Esophagus mucosa (tissue), 1 donor: ENCODE results near the gene OR6M1. TPM values are rescaled to one million over a fixed set of nuclear protein-coding genes. Genes with fewer than 3 reads are reported as not detected.

Source experiments
- ATAC-seq: fragments of 200-7000 bp; cut with Tn5 transposase; one replicate; pipeline ENCODE4 v1.9.1; 2020
- total RNA-seq: library from RNA; stranded (reverse); gene quantifications from one replicate; pipeline ENCODE4 v1.2.4, GENCODE V29; 2023
- donor health status: DM: yes; HTN: yes; CAD: no.

The OR6M1 gene
- total RNA-seq, 1 donor from 2014 or later, result not detected

DNA sequence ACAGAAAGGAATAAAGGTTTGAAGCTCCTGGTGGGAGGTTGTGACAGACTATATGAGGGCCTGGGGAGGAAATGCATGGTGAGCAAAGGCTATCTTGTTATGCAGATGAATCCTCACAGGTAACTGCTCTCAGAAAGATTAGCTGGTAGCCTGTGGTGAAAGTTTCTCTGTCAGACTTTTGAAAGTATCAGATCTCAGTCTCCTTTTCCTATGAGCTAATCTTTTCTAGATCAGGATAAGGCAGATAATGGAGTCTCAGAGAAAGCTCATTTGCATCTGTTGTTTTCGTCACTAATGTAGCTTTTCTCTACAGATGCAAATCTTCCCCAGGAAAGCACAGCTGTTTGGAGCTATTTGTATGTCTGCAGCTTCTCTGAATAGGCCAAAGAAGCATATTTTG lies 30.9 kb downstream of the OR6M1 start:
- ATAC-seq, result no peak

- ATAC-seq, result no peak
Measured at GRCh38 chr11:123773959-123774358, 32.2 kb downstream of the OR6M1 start.

DNA sequence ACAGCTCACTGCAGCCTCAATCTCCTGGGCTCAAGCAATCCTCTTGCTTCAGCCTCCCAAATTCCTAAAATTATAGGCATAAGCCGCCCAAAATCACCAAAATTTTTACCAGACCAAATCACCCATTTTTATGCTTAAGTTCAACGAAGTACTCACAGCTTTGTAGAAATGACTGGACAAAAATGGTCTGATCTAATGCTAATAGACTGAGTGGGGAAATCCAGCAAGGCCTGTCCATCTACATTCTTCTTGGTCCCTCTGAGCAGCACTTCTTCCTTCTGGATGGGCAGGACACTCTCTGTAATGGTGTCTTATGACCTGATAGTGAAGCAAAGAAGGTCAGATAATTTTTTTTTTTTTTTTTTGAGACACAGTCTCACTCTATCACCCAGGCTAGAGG lies 33.1 kb downstream of the OR6M1 start:
- ATAC-seq, result no peak

DNA sequence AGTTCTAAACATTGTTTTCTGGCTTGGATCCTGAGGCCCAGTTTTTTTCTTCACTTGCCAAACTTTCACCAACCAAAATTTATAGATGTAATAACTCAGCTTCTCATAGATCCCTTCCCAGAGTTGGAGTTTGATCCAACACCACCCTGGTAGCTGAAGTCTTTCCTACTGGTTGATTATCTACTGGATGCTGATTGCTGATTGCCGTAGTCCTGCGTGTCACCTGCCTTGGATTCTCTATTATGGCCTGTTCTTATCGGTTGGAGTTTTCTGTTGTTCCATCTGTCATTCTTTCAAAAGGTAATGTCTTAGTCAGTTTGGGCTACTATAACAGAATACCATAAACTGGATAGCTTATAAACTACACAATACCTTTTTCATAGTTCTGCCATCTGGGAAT lies 34.5 kb downstream of the OR6M1 start:
- no peak for ATAC-seq

DNA sequence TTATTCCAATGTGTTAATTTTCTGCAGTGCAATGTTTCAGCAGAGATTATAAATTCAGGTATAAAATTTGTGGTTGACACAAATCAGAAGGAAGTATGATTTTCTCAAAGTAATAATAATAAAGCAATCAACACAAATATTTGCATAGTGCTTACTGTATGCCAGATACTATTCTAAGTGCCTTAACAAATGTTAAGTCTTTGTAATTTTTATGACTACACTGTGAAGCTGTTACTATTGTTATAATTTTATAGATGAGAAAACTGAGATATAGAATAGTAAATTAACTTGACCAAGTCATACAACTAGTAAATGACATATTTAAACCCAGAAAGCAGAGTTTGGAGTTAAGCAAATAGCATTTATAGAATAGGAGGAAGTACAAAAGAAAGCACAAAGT lies 35.4 kb downstream of the OR6M1 start:
- no peak for ATAC-seq

- ATAC-seq, result no peak
Measured at GRCh38 chr11:123765601-123766000, 40.5 kb downstream of the OR6M1 start.

DNA sequence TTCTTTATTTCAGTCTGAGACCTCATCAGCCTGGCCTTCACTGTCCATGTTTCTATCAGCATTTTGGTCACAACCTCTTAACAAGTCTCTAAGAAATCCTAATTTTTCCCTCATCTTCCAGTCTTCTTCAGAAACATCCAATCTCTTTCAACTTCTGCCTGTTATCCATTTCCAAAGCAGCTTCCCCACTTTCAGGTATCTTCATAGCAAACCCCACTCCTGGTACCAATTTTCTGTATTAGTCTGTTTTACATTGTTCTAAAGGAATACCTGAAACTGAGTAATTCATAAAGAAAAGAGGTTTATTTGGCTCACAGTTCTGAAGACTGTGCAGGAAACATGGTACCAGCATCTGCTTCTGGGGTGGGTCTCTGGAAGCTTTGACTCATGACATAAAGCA lies 43.7 kb downstream of the OR6M1 start:
- ATAC-seq, result no peak

DNA sequence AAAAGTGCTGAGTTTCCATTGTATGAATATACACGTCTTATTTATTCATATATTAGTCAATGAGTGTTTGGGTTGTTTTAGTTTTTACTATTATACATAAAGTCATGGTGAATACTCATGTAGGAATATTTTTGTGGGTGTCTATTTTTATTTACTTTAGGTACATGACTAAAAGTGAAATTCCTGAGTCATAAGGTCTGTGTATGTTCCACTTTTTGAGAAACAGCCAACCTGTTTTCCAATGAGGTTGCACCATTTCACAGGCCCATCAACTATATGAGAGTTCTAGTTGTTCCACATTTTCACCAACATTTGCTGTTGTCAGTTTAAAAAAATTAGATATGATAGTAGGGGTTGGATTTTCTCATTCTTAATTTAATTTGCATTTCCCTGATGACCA lies 45.3 kb downstream of the OR6M1 start:
- no peak for ATAC-seq

- ATAC-seq, result no peak
Measured at GRCh38 chr11:123757976-123758375, 48.2 kb downstream of the OR6M1 start.

DNA sequence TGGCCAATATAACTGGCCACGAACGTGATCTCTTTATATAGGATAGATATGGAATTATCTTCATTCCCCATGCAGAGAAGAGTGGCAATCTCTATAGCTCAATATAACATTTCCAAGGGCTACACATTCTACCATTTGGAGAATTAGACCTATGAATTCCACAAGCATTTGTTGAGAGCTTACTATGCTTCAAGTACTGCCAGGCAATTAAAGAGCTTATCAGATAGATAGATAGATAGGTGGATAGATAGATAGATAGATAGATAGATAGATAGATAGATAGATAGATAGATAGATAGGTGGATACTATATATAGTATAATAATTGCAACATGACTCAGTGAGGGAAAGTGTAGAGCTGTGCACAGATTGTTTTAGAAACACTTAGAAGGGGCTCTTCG lies 50.3 kb downstream of the OR6M1 start:
- no peak for ATAC-seq

Other genes with a start within 250 kb of the OR6M1 start
- gene SCN3B, start 151.7 kb downstream of the OR6M1 start, total RNA-seq, result 0.24 TPM
- gene ZNF202, start 64.7 kb downstream of the OR6M1 start, total RNA-seq, result 4.9 TPM
- gene OR6X1, start 51.8 kb downstream of the OR6M1 start, total RNA-seq, result not detected
- gene TMEM225, start 79.3 kb upstream of the OR6M1 start, total RNA-seq, result not detected
- gene OR8D4, start 95.8 kb upstream of the OR6M1 start, total RNA-seq, result not detected
- gene OR4D5, start 133.3 kb upstream of the OR6M1 start, total RNA-seq, result not detected
- not detected for gene OR6T1, start 137.5 kb upstream of the OR6M1 start, total RNA-seq
- not detected for gene OR10S1, start 171.4 kb upstream of the OR6M1 start, total RNA-seq
- not detected for gene OR10G6, start 188.8 kb upstream of the OR6M1 start, total RNA-seq
- not detected for gene OR10G4, start 206.6 kb upstream of the OR6M1 start, total RNA-seq
- not detected for gene OR10G9, start 216.7 kb upstream of the OR6M1 start, total RNA-seq
- gene OR10G8, start 220.4 kb upstream of the OR6M1 start, total RNA-seq, result not detected
- gene OR10G7, start 235.0 kb upstream of the OR6M1 start, total RNA-seq, result not detected